ENCODE data around the gene PRR16.

Gene PRR16

DNA sequence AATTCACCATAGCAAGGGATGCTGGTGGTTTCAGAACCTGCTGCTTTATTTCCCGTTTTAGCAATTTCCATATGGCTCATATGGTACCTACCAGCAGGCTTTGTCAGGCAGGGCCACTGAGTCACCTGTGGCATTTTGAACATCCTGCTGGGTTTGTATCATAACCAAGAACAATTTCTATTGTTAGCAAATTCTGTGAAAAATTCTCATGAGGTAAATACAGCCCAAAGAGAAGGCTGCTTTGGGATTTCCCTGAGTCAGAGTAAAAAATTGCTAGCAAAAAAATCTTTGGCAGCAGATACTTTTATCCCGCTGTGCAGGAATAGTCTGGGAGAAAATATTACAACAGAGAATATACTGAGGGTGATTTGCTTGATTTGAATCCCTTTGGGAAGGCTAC lies 52.7 kb downstream of the PRR16 start:
- DNase-seq (ENCODE audit: low read depth in 2 of 2), result no peak

DNA sequence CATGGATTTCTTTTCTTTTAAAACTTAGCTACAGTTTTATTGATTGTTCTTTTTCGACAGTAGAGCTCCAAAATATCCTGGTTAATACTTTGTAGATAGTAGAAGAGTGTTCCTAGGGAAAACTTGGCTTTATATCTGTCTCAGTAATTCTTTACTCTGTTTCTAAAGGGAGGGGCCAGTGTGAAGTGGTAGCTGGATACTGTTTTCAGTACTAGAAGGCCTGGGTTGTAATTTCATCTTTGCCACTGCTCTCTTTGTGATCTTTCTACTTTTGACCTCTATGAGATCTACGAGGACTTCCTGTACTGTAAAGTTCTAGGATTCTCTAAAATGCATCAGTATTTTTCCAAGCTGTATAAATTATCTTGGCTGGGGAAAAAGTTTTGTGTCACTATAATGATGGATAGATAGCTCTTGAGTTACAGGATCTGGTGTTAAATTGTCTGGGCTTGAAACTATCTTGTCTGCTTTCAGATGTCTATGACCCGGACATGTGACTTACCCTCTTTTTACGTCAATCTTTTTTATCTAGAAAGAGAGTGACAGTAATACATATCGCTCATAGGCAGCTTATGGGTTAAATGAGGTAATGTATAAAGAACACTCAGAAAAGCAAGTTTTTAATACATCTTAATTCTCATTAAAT lies 53.6 kb downstream of the PRR16 start:
- DNase-seq (ENCODE audit: low read depth in 2 of 2), result no peak

DNA sequence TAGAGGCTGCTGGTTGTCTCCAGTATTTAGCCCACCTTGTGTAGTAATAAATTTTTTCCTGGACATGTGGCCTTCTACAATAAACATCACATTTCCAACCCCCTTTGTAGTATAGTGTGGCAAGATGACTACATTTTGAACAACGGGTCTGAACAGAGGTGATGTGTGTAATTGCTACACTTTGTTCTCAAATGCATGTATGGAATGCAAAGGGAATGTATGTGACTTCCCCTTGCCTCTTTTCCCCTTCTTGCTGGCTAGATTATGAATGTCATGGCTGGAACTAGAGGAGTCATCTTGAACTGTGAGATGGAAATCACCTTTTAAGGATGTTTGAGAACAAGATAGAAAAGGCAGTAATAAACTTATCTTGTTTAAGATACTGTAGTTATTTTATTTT lies 54.5 kb downstream of the PRR16 start:
- no peak for DNase-seq (ENCODE audit: low read depth in 2 of 2)

DNA sequence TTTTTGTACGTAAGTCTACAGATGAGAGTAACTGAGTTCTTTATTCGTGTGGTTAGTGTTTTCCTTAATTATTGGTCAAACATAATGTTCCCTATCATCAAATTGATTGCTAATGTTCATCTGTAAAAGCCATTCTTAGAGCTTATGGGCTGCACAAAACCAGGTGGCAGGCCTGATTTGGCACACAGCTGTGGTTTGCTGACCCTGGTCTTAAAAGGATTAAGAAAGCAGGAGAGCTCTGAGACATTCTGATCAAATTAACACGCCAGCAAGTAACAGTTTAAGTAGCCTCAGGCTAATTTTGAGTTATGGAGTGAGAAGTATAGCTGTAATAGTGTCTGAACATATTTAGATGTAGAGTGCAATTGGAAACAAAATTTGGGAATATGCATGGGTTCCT lies 63.2 kb downstream of the PRR16 start:
- no peak for DNase-seq (ENCODE audit: low read depth in 2 of 2)

DNA sequence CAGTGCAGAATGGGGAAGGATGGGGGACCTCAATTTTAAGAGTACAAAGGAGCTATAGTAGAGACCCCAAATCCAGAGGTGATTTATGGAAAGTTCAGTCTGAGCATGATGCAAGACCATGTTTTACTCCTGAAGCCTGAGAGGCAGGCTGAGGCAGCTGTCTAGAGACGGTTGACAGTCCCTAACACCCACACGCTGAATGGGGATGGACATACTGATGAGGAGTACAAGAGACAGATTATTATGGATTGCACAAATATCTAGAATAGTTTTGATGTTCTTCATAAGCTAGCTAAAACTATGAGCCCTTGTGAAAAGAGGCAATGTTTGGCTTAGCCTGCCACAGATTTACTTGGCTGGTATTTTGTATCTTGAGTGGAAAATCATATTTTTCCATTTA lies 64.5 kb downstream of the PRR16 start:
- DNase-seq (ENCODE audit: low read depth in 2 of 2), result no peak

DNA sequence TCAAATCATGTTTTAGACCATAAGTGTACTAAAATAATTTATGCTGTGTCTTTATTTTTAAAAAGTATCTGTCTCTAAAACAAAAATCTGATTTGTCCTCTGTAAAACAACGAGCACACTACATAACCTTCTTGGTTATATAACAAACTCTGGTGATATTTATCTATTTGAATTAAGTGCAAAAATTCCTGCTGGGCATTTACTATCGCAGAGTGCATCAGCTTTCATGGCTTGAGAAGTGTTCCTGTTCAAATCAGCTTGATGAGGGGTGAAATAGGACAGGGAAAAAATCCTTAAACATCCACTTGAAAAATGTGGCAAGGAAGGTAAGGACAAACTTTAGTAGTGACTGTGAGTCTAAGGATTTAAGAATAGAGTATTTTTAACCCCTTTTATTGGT lies 65.3 kb downstream of the PRR16 start:
- no peak for DNase-seq (ENCODE audit: low read depth in 2 of 2)

DNA sequence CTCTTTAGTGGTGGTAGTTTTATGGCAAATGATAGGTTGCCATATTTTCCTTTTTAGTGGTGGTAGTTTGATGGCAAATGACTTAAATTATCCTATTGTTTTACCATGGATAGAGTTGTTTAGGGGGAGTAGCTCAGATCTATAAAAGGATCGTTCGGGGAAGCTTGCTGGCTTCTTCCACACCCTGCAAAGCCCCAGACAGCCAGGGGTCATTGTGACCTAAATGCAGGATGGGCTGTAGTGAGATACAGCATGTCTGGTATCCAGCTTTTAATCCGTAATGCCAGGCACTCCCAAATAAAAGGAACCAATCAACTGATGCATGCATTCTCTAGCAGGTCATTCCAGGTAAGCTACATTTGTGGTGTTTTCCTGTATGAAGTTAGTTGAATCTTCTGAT lies 67.1 kb downstream of the PRR16 start:
- no peak for DNase-seq (ENCODE audit: low read depth in 2 of 2)

DNA sequence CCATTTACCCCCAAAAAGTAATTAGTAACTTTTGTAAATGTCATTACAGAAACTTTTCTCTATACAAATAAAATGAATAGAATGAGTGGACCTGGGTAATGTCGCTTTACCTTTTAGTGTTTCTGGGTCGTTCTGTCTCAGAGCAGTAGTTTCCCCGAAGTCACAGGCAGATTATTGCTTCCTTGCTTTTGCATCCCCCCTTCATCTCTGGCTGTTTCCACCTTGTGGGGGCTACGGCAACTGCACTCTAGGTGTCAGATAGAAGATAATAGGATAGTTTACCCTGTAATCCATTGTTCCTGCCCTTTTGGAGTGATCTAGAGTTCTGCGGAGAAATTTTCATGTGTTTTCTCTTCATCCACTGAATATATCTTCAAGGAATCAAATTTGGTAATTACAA lies 68.7 kb downstream of the PRR16 start:
- DNase-seq (ENCODE audit: low read depth in 2 of 2), result no peak

DNA sequence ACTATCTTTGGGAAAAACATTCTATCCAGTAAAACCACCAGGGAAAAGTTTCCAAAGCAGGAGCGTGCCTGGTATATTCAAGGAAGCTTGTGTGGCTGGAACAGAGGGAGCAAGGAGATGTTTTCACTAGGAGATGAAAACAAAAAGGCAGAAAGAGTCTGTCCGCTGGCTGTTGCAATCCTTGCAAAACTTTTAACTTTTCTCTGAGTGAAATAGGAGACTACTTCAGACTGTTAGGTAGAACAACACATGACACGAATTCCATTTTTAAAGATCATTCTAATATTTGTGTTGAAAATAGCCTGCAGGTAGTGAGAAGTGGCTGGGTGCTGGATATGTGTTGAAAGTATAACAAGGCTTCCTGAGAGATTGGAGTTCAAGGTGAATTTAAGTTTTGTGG lies 69.5 kb downstream of the PRR16 start:
- no peak for DNase-seq (ENCODE audit: low read depth in 2 of 2)

DNA sequence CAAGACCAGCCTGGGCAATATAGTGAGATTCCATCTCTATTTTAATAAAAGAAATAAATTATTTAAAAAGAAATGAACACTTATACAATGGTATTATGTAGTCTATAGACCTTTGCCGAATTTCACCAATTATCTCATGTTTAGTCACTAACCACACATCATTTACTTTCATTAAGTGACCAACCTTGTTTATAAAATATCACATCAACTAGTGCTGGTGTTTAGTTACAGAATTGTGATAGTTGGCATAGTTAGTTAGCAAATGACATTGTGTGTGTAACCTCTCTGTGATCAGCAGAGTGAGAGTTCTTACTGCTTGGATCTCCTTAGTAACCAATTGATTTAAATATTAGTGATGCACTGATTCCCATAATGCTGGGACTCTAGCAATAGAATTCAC lies 71.8 kb downstream of the PRR16 start:
- no peak for DNase-seq (ENCODE audit: low read depth in 2 of 2)

DNA sequence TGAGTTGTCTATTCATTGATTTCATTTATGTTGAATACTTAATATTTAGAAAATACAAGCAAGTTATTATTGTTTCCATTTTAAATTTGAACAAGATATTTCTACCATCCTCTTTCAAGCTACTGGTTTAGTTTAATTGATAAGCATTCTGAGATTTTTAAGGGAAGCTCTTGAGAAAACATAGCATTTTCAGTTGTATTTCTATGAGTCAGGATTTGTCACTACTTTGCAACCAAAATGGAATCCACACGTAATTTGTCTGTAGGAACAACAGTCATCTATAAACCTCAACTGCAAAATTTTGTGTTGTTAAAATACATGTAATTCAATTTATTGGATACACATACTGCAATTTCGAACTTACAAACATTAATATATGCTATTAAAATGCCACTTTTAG lies 74.0 kb downstream of the PRR16 start:
- DNase-seq (ENCODE audit: low read depth in 2 of 2), result no peak

DNA sequence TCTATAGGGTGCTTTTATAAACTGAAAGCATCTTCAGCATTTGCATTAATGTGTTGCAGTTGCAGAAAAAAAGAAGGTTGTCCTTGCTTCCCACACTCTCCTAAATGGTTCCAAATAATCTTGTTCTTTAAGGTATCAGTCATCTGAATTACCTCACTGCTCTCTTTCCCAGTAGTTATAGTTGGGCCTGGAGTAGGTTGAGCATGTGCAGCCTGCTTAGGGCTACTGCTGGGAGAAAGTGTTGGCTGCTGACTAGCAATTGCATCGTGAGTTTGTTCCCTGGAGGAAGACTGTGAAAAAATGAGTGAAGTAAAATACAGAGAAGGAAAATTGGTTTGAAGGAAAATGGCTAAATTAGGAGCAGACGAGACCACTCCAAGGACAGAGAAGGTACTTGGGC lies 74.5 kb downstream of the PRR16 start:
- no peak for DNase-seq (ENCODE audit: low read depth in 2 of 2)

DNA sequence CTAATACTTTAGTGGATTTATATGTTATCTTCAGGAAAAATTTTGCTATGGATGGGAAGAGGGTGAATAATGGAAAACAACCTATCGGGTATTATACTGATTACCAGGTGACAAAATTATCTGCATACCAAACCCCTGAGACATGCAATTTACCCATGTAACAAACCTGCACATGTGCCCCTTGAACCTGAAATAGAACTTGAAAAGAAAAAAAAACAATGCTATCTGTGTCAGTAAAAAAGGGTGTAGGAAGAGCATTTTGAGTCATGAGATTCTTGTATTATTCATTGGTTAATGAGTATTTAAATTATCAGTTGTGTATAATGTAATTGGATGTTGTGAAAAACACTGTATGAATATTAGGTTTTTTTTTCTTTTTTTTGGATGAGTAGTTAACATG lies 75.4 kb downstream of the PRR16 start:
- no peak for DNase-seq (ENCODE audit: low read depth in 2 of 2)

DNA sequence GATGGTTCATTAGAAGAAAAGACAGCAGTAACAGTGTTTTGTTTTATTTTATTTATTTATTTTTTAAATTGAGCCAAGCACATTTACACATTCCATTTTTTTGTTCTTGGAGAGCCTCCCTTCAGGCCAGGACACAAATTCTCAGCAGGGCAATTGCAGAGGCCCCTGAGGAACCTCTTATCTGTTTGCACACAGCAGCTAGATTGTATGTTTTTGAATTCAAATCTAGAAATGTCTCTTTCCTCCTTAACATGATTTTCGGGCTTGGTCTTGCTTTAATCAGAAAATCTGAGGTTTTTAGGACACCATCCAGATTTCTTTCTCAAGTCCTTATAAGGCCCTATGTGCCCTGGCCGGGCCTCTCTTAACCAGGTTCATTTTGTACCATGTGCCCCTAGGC lies 76.0 kb downstream of the PRR16 start:
- no peak for DNase-seq (ENCODE audit: low read depth in 2 of 2)

DNA sequence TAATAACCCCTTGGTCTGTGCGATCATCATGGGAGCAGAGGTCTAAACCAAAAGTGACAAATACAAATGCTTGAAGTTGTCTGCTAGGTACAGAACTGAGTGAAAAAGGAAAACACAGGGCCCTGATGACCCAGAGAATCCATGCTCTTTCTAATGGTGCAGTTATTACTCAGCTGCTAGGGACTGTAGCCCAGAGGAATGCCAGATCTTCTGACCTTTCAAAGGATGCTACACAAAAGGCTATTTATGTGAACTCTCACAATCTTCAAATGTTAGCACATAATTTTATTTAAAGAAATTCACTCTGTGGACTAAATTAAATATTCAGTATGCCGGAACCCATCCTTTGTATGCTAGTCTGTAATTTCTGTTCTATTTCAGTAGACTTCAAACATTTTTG lies 79.9 kb downstream of the PRR16 start:
- DNase-seq (ENCODE audit: low read depth in 2 of 2), result no peak

DNA sequence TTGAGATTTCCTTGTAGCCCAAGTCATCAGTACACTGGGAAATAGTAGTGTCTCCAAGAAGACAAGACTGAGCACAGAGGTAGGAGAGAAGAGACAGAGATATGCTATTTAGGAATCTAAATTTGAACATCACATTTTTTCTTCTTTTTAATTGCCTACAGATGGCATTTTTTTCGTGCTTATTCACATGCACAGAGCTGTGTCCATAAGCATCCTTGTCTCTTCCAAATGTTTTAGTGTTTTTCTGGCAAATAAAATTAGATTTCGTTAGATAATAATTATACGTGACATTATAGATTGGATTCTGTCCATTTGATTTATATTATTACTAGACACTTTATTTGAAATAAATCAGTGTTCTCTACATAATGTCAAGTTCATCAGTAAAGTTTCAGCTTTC lies 80.9 kb downstream of the PRR16 start:
- no peak for DNase-seq (ENCODE audit: low read depth in 2 of 2)

DNA sequence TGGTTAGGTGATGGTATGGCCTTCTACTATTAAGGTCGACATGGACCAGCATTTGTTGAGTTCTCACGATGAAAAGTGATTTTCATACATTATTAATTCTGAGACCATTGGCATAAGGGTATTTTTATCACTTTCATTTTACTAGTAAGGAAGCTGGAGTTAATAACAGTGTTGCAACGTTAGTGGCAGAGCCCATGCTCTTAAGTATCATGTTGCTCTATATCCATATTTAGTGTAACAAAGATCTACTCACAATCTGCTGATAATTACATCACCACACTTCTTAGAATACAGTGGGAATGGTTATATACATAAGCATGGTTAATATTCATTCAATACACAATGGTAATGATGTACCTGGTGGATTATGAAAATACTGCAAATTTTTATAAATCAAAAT lies 81.9 kb downstream of the PRR16 start:
- no peak for DNase-seq (ENCODE audit: low read depth in 2 of 2)

DNA sequence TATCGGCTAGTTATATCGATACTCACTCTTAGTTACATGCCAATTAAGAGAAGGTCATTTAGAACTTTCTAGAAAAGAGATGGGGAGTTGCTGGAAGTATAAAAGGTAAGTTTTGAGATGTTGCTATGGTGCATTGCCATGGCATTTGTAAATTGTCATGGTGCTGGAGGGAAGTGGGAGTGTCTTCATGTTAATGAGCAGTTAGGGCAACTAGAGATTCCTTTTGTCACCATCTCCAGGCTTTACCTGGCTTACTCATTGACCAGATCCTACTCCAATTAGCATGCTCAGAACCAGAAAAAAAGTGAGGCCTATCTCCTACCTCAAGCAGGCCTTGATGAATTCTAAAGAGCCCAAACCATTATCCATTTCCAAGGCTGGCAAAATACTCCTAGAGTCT lies 82.8 kb downstream of the PRR16 start:
- DNase-seq (ENCODE audit: low read depth in 2 of 2), result no peak

DNA sequence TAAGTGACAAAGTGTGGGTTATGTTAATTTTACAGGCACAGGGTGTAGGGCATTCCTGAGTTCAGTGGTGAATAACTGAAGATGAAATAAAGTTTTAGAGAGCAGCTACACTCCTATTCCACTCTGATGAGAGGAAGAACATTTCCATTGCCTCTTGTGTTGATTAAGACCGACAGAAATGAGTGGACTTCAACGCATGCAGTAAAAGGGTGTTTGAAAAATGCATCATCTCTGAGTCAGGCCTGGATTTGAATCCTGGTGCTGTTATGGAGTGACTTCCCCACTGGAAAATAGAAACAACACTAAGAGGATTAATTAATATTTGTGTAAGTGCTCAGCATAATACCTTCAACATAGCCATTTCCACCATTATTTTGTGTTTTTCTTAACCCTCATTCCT lies 86.3 kb downstream of the PRR16 start:
- no peak for DNase-seq (ENCODE audit: low read depth in 2 of 2)

DNA sequence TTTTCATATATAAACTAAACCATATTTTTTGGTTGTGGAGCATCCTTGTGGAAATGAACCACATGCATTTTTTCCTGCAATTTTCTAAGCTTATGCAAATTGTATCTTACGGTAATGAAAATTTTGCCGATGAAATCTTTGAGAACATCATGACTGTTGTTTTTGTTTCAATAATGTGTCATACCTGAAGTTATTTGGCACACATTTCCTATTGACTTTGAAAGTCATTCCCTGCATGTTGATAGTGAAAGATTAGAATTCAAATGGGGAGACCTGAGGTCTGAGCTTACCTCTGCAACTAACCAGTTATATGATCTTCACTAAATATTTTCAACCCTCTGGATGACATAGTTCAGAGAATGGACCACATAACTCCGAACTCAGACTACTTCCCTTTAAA lies 88.5 kb downstream of the PRR16 start:
- DNase-seq (ENCODE audit: low read depth in 2 of 2), result no peak

DNA sequence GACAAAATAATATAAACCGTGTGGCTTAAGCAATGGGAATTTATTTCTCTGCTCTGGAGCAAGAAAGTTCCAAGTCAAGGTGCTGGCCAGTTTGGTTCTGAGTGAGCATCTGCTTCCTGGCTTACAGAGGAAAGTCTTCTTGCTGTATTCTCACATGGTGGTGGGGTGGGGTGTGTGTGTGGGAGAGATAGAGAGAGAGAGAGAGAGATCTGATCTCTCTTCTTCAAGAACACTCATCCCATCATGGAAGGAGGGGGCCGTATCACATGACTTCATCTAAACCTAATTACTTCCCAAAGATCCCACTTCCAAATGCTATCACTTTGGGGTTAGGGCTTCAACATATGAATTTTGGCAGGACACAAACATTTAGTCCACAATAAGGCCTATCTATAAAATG lies 91.2 kb downstream of the PRR16 start:
- DNase-seq (ENCODE audit: low read depth in 2 of 2), result no peak

DNA sequence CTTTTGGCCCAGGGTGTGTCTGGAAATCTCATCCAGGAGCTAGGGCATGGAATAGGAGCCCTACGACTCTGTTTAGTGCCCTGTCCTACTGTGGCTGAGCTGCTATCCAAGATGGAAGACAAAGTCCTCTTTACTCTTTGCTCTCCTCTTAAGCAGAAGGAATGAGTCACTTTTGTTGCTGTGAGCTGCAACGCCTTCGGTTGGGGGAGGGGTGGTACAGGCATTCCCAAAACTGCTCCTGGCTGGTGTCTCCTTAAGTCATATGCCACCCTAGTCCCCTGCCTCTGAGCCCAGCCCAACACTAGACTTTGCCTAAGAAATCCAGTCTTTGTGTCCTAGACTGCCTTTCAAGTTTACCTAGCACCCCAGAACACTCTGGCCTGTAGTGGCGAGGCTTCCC lies 99.9 kb downstream of the PRR16 start:
- no peak for DNase-seq (ENCODE audit: low read depth in 2 of 2)

DNA sequence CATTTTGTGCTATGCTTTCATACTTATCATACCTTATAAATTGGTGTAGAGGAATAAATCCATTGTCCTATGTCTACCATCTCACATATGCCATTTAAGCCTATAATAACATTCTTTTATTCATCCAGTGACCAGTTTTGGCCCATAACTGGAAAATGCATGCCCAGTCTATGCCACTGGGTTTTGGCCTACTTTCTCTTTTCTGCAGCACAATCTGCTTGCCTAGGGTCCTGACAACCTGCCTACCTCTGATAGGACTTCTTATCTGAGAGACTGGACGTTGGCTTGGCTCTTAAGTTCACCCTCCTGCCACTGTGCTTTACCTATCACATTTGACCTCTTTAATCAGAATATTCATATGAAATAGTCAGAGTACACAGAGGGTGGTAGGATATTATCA lies 103.0 kb downstream of the PRR16 start:
- DNase-seq (ENCODE audit: low read depth in 2 of 2), result no peak

DNA sequence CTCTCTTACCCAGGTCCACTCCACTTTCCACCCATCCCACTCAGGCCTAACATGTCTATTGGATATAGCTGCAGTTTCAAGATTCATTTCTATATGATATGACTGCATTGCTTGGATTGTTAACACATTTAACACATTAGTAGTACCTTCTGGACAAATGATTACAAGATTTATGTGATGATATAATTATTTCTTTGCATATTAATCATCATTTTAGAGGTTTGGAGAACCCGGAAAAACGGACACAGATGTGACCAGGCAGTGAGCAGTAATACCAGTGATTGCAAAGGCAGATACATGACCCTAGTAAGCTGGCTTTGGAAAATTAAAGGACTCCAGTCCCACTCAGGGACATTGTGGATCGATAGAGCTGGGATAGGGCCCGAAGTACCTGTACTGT lies 103.8 kb downstream of the PRR16 start:
- DNase-seq (ENCODE audit: low read depth in 2 of 2), result no peak

DNA sequence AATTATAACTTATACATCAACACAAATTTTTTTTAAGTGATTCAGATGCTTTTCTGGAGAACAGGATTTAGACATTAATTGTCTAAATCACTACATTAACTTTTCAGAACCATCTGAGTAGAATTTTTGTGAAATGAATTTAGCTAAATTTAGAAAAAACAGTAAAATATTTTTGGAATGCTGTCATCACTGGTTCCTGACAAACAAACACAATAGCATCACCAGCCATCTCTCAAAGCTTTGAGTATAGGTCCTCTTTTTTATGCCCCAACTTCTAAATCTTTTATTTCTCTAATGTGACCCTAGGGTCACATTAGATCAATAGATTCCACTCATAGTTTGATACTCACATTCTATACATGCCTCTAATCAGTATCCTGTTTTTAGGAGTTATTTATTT lies 104.6 kb downstream of the PRR16 start:
- DNase-seq (ENCODE audit: low read depth in 2 of 2), result no peak
